ENCODE results near the gene TRIM59.

- TF ChIP-seq, protein P1, sequence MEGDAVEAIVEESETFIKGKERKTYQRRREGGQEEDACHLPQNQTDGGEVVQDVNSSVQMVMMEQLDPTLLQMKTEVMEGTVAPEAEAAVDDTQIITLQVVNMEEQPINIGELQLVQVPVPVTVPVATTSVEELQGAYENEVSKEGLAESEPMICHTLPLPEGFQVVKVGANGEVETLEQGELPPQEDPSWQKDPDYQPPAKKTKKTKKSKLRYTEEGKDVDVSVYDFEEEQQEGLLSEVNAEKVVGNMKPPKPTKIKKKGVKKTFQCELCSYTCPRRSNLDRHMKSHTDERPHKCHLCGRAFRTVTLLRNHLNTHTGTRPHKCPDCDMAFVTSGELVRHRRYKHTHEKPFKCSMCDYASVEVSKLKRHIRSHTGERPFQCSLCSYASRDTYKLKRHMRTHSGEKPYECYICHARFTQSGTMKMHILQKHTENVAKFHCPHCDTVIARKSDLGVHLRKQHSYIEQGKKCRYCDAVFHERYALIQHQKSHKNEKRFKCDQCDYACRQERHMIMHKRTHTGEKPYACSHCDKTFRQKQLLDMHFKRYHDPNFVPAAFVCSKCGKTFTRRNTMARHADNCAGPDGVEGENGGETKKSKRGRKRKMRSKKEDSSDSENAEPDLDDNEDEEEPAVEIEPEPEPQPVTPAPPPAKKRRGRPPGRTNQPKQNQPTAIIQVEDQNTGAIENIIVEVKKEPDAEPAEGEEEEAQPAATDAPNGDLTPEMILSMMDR (conservative IDR thresholded peaks at IDR 0.05 in 1 of 2, IDR thresholded peaks at IDR 0.05 in 1 of 2; ENCODE audit: low read depth in 1 of 2, low read length in 2 of 2), result no peak
- no peak for TF ChIP-seq EZH2 (IDR thresholded peaks at IDR 0.05; ENCODE audit: low read length, missing control alignments)
Observed at GRCh38 chr3:160403796-160404470, 45.7 kb downstream of the TRIM59 start.
